Femur (tissue), 1 donor: ENCODE results near the gene MTHFD1L.
"Not testable (repeated sequence)": the region's sequence is repeated elsewhere in the genome, so short reads cannot be mapped to it uniquely, and the experiment has no call there.

Experiments
- DNase-seq: peaks from one replicate; pipeline ENCODE4 v3.0.0-alpha.2; 2017

MTHFD1L gene

GRCh38 chr6:151021896-151022295, 156.4 kb downstream of the MTHFD1L start:
- DNase-seq, result no peak

- no peak for DNase-seq
These were observed 157.0 kb downstream of the MTHFD1L start for GRCh38 chr6:151022492-151022891.

GRCh38 chr6:151023342-151023741, 157.8 kb downstream of the MTHFD1L start:
- DNase-seq, result no peak

- DNase-seq, result no peak
These were observed 159.1 kb downstream of the MTHFD1L start for GRCh38 chr6:151024597-151024996.

- no peak for DNase-seq
These were observed 159.6 kb downstream of the MTHFD1L start for GRCh38 chr6:151025076-151025475.

GRCh38 chr6:151026041-151026663, 160.7 kb downstream of the MTHFD1L start:
- DNase-seq, result no peak

- no peak for DNase-seq
These were observed 161.8 kb downstream of the MTHFD1L start for GRCh38 chr6:151027295-151027747.

- no peak for DNase-seq
These were observed 162.7 kb downstream of the MTHFD1L start for GRCh38 chr6:151027936-151028838.

- DNase-seq, result no peak
These were observed 164.5 kb downstream of the MTHFD1L start for GRCh38 chr6:151029970-151030369.

- no peak for DNase-seq
These were observed 166.5 kb downstream of the MTHFD1L start for GRCh38 chr6:151032034-151032433.

- DNase-seq, result no peak
These were observed 169.6 kb downstream of the MTHFD1L start for GRCh38 chr6:151034825-151035781.

GRCh38 chr6:151036211-151036721, 170.8 kb downstream of the MTHFD1L start:
- DNase-seq, result not testable (repeated sequence)

- no peak for DNase-seq
These were observed 171.6 kb downstream of the MTHFD1L start for GRCh38 chr6:151036869-151037680.

GRCh38 chr6:151038616-151039015, 173.1 kb downstream of the MTHFD1L start:
- no peak for DNase-seq

GRCh38 chr6:151040888-151041521, 175.5 kb downstream of the MTHFD1L start:
- DNase-seq, result peak; percentile 85

GRCh38 chr6:151041686-151042085, 176.2 kb downstream of the MTHFD1L start:
- DNase-seq, result no peak

- not testable (repeated sequence) for DNase-seq
These were observed 177.4 kb downstream of the MTHFD1L start for GRCh38 chr6:151042911-151043330.

GRCh38 chr6:151043944-151044343, 178.4 kb downstream of the MTHFD1L start:
- no peak for DNase-seq

- peak; percentile 82 for DNase-seq
These were observed 179.3 kb downstream of the MTHFD1L start for GRCh38 chr6:151044465-151045441.
